CD1c-positive myeloid dendritic cell (primary cell): ENCODE data around the gene SS18L1.
"Not testable (repeated sequence)": the region's sequence is repeated elsewhere in the genome, so short reads cannot be mapped to it uniquely, and the experiment has no call there.

Experiments
- DNase-seq: peaks from one replicate; pipeline ENCODE4 v3.0.0-alpha.2; 2016; ENCODE audit errors: extremely low spot score

The SS18L1 gene, protein sequence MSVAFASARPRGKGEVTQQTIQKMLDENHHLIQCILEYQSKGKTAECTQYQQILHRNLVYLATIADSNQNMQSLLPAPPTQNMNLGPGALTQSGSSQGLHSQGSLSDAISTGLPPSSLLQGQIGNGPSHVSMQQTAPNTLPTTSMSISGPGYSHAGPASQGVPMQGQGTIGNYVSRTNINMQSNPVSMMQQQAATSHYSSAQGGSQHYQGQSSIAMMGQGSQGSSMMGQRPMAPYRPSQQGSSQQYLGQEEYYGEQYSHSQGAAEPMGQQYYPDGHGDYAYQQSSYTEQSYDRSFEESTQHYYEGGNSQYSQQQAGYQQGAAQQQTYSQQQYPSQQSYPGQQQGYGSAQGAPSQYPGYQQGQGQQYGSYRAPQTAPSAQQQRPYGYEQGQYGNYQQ

DNA sequence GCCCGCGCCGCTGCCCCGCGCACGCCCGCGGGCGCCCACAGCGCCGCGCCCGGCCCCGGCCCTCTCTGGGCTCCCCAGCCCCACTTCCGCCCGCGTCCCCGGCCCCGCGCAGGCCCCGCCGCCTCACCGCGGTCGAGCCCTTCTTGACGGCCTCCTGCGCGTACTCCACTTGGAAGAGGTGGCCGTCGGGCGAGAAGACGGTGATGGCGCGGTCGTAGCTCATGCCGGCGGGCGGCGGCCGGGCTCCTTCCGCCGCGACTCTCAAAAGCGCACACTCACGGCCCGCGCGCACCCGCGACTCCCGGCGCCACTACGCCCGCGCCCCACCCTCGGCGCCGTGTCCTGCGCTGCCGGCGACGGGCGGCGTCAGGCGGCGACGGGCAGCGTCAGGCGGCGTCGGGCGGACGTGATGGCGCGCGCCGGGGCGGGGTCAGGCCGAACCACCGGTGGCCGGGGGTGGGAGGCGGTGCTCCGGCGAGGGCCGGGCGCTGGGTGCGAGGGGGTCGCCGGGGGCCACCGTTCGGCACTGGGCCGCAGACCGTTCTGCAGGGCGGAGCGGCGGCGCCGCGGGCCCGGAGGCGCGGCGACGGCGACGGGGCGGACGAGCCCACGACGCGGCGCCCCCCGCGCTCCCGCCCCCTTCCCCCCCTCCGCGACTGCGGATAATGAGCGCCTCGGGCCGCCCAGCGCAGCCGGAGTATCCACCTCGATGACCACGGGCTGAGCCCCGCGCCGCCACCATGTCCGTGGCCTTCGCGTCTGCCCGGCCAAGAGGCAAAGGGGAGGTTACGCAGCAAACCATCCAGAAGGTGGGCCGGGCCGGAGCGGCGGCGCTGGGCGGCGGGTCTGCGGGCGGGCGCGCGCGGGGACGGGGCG lies at the start of gene SS18L1, which contains the start of gene PSMA7:
SS18L1 (plus strand) TSS at position 689 of the 876 bp plus-strand sequence; CDS start at position 741, 52 bp downstream.
PSMA7 (minus strand) TSS at position 314 of the 876 bp plus-strand sequence; CDS start at position 223, 91 bp downstream.
- DNase-seq: peak; percentile 97

DNA sequence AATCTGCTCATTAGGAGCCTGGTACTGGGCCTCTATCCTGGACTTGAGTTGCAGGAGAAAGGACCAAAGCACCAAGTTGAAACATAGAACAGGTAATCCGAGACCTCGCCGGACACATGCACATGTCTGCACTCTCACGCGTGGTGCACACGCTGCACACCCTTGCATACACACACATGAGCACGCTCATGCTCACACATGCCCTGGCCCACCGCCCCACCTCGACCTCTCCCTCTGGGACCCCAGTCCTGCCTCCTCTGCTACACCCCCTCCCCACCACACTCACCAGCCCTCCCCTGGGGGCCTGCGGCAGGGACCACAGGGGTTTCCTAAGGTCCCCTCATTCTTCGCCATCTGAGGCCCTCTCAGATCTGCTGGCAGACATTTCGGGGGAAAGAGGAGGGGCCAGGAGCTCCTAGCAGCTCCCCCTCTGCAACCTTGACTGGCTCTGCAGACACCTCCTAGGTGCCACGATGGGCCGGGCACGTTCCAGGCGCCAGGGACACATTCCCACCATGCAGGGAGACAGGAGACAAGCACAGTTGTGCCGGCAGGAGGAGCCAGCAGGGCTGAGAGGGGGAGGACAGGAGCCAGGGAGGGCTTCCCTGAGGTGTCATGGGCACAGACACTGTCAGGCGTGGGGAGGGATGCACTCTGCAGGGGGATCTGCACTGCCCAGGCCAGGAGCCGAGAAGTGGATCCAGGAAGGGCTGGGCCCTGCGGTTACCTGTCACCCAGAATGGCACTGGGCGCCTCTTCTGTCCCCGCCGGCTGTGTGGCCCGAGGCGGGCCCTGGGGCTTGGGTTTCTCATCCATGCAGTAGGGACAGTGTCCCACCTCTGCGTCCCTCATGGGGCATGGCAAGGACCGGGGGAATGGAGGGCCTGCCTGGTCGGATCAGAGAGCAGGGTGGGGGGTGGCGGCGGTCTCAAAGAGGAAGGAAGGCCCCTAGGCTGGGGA lies 46.9 kb upstream of the SS18L1 start:
- DNase-seq: no peak

DNA sequence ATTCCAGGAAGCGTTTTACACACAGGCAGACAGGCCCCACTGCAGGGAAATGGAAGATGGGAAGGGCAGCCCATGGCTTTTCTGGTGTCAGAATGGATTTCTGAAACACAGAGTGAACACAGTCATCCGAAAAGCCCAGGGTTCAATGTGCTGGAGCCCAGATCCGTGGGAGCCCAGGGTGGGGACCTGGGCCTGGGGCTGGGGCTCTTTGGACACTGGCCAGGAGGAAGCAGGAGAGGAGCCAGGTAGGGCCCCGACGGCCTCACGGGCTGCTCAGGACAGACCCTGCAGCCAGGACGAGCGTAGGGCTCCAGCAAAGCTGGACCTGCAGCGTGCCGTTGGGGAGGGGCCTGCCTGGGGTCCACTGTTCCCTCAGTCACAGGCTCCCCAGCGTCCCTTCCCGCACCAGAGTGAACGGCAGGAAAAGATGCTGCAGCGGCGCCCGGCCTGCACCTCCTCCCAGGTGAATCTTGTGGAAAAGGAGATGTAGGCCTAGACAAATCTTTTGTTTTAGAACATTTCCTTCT lies 45.6 kb upstream of the SS18L1 start:
- no peak for DNase-seq

DNA sequence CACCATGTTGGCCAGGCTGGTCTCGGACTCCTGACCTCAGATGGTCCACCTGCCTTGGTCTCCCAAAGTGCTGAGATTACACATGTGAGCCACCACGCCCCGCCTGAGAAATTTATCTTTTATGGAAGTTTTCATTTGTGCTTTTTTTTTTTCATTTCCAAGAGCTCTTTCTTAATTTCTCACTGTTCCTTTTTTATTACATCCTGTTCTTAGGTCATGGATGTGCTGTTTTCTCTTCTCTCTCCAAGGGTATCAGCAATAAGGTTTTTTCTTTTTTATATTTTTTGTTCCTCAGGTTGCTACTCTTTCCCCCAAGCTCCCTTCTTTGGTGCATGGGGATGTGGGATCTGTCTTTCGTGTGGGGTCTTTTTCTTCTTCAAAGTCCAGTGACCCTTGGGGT lies 42.5 kb upstream of the SS18L1 start:
- no peak for DNase-seq

DNA sequence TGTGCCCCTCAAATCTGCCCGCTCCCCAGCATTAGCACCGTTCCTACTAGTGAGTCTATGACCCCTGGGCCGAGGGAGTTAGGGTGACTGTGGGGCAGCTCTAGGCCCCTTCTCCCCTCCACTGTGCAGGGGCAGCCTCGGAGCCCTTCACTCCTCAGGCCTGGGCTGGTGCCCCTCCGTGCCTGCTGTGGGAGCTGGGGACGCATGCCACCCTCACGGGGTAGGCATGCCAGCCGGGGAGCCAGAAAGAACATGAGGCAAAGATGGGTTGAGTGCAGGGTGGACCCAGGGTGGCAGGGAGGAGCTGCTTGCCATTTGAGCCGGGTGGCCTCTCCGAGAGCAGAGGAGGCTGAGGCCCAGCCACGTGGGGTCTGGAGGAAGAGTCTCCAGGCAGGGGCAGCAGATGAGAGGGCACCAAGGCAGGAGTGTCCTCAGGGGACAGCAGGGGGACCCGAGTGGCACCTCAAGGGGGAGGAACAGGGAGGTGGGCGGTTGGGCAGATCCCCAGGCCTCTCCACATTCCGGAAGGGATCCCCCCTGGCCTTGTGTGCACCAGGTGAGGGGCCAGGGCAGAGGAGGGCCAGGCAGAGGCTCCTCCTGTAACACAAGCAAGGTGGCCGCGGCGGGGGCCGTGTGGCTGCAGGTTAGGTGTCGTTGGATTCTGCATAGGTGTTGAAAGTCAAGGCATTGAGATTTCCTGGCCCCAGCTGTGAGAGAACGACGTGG lies 39.9 kb upstream of the SS18L1 start:
- DNase-seq: no peak

DNA sequence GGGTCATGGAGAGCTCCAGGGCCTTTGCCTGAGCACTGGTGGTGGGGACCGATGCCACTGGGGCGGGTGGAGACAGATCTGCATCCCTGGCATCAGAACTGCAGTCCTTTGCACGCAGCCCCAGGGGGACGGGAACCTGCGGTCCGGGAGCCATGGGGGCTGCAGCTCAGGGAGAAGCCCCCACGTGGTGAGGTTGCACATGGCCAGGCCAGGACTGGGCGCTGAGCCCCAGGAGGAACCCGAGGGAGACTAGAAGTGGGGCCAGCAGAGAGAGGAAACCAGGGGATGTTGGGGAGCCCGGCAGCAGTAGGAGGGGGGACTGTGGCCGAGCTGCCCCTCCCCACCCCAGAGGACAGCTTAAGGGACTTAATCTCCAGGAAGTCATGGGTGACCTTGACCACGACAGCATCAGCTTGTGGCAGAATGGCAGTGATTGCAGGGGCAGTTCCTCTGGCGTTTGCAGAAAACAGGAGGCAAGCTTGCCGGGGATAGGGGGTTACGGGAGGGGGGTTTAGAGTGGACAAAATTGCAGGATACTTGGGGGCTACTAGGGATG lies 39.3 kb upstream of the SS18L1 start:
- no peak for DNase-seq

DNA sequence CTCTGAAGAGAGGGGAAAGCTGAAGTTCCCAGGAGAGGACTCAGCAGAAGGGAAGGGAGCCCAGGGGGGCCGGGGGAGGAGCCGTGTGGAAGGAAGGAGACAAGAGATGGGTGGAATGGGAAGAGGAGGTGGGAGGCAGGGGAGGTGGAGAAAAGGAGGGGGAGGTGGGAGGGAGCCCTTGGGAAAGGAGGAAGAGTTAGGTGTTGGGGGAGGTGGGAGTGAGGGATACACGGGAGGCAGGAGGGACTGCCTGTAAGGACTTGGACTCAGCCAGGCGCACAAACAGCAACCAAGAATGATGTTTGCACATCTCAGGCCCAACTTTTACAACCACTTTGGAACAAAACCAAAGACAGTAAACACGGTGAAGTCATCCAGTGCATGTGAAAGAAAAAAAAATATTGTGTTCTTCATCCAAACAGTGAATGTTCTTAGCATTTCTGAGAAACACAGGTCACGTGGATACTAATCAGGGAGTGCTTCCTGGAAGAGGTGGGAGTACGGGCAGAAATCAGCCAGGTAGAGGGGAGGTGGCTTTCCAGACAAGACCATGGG lies 38.7 kb upstream of the SS18L1 start:
- no peak for DNase-seq

DNA sequence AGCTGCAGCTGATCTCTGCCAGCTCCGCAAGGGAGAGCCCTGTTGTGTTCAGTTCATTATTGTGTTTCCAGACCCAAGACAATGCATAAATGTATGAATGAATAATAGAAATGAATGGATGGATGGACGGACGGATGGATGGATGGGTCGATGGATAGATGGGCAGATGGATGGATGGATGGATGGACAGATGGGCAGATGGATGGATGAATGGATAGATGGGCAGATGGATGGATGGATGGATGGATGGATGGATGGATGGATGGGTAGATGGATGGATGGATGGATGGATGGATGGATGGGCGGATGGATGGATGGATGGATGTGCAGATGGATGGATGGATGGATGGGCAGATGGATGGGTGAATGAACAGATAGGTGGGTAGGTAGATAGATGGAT lies 38.0 kb upstream of the SS18L1 start:
- no peak for DNase-seq

DNA sequence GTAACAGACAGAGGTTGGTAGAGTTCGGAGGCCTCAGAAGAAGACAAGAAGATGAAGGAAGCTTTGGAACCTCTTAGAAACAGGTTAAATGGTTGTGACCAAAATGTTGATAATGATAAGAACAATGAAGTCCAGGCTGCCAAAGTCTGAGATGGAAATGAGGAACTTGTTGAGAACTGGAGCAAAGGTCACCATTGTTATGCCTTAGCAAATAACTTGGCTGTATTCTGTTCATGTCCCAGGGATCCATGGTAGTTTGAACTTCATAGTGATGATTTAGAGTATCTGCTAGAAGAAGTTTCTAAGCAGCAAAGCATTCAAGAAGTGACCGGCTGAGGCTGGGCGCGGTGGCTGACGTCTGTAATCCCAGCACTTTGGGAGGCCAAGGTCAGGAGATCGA lies 32.4 kb upstream of the SS18L1 start:
- DNase-seq: no peak

DNA sequence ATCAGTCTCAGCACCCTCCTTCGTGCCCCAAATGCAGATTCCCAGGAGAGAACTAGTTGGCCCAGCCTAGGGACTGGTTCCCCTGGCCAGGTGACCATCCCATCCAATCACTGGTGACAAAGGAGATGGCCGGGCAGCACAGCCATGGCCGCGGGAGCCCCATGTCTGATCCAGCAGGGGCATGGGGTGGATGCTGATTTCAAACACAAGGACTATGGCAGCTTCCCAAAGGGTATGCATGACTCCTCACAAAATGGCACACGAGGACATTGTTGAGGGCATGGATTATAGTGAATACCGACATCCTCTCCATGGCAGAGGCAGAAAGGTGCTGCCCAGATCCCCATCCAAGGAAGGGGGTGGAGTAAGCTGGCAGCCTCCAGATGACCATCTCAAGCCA lies 31.2 kb upstream of the SS18L1 start:
- DNase-seq: no peak

DNA sequence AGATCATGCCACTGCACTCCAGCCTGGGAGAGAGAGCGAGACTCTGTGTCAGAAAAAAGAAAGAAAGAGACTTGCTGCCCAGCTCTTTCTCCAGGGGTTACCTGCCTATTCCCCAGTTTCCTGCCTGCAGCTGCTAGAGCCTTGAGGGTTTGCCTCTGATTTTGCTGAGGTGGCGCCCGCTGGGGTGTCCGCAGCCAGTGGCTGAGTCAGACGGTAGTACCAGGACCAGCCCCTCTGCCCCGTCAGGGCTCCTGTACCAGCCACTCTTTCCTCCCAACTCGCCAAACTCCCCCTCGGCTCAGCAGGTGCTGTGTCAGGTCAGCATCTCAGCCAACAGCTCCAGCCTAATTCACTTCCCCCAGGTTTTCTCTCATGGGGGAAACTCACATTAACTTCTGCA lies 28.7 kb upstream of the SS18L1 start:
- DNase-seq: no peak

DNA sequence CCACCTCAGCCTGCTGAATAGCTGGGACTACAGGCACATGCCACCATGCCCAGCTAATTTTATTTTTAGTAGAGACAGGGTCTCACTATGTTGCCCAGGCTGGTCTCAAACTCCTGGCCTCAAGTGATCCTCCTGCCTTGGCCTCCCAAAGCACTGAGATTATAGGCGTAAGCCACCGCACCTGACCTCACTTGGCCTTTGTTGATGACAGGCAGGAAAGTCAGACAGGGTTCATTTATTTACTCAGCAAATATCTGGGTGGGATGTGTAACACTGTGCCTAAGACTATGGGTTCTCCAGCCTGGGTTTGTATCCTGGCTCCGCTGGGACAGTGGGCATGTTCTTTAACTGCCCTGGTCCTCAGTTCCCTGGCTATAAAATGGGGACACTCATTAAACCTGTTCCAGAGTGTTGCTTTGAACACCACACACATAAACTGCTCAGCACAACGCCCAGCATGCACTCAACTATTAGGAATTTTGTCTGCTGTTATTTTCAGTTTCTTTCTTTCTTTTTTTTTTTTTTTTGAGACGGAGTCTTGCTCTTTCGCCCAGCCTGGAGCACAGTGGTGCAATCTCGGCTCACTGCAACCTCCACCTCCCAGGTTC lies 27.7 kb upstream of the SS18L1 start:
- not testable (repeated sequence) for DNase-seq

DNA sequence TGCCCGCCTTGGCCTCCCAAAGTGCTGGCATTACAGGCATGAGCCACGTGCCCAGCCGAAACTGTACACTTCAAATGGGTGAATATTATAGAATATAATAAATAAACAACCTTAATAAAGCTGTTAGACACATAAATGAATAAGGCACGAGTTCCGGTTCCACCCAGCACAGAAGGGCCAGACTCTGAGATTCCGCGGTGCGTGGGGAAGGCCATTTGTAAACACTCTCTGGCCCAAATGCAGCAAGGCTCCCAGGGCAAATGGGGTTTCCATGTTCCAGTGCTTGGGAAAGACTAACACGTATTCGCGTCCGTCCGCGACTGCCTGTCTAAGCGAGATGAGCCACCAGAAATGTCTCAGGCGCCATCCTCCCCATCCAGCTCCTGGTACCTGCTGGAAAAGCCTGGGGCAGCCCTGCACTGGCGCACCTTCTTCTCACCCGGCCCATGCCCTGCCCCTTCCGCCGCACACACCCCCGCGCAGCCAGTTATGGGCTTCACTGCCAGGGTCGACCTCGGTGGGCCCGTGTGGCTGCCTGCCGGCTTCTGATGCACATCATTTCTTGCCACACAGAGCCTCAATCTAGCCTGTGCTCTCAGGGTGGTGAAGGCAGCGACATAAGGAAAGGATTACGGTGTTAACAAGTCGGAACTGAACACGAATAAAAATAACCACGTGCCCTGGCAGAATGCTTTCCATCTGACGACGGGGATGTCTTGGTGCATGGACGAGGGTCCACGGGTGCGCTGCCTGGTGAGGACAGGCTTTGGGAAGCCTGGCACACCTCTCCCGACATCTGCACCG lies 26.8 kb upstream of the SS18L1 start:
- DNase-seq: no peak

DNA sequence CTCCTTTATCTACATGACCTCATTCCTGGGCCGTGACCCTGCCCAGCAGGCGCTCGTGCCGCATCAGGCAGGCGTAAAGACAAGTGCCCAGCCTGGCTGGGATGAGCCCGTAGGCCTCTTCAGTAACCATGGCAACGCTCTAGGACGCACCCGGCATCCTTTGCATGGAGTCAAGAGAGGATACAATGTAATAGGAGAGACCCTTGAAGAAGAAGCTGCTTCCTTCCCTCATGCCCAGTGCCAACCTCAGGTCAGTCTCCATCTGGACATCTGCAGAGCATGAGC lies 26.3 kb upstream of the SS18L1 start:
- DNase-seq: no peak

DNA sequence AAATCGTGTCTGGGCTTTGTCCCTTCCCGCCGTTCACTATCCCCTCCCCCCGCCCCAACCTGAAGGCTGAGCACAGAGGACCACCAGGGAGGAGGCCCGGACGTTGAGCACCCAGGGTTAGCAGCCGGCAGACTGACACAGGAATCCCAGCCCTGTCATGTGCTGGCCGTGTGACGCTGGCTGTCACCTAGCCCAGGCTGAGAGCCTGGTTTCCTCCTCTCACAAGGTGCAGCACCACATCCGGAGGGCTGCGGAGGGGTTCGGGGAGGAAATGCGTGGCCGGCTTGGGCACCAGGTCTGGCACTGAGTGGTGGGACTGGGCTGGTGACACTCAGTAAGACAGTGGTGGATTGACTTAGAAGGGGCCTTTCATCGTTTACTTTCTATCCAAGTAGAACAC lies 25.9 kb upstream of the SS18L1 start:
- DNase-seq: peak; percentile 26

DNA sequence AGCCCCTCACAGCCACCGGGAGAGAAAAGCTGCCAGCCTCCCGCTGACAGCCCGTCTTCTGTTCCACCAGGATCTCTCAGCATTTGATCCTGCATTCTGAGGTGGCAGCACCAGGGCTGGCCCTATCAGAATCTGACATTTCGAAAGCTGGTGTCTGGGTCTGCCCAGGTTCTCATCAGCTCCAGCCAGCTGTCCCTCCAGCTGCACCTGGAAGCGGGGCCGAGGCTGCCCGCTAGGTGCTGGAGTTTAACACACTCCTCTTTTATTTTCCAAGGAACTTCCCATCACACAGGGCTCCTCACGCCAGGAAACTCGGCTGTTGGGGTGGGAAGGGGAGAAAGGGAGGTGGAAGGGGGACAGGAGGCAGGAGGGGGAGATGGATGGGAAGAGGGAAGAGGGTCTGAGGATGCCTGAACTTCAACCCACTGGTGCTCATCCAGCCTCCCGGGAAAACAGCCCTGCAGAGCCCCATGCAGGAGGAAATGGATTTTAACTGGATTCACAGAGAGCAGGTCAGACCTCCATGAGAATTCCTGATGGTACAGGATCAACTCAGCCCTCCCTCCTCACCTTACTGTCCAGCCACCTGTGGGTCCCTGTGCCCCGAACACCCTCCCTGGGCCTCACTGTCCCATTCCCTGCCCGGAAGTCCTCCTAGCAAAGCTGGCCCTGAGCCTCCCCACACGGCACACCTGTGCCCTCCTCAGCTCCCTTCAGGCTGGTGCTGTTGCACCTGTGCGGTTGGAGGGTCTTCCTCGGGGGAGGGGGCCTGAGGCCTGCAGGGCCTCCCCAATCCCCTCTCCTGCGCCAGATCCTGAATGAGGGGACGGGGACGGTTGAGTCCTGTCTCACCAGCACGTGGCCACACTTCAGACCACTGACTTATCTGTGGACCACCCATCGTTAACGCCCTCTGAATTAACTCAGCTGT lies 25.2 kb upstream of the SS18L1 start:
- no peak for DNase-seq

DNA sequence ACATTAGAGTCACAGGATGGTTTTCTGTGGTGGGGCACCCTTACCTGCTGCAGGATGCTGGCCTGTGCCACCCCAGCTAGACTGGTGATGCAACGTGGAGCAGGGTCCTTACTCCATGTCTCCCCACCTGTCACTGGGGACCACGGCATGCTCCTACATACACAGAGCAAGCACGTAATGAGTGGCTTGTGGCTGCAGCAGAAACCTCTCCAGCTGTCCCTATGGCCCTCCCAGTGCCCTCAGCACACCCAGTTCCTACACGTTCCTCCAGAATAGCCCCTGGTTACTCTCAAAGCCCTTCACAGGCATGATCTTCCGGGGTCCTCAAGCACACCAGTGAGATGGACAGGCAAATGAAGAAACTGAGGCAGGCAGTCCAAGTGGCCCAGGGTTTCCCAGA lies 24.5 kb upstream of the SS18L1 start:
- no peak for DNase-seq
